Uterus (tissue), 2 donors: ENCODE results near the gene FOLR1.

Source experiments
- POLR2A ChIP-seq, 2 donors: fragments of 450-650 bp; IDR thresholded peaks; one replicate each; pipeline ENCODE4 v1.6.1; 2016; ENCODE audit warnings: antibody characterized with exemption in 2 of 2, mild to moderate bottlenecking in 1 of 2, moderate library complexity in 1 of 2
- TF ChIP-seq, protein P1 (sequence below), 4 experiments: fragments of 200-600 bp in 2 of 4; fragments of 450-650 bp in 2 of 4; sonication (generic) in 2 of 4; IDR thresholded peaks; one replicate each; pipeline ENCODE4 v1.5.1; 2016 to 2019; ENCODE audit warnings: antibody characterized with exemption in 4 of 4, mild to moderate bottlenecking in 2 of 4, moderate library complexity in 1 of 4

DNA sequence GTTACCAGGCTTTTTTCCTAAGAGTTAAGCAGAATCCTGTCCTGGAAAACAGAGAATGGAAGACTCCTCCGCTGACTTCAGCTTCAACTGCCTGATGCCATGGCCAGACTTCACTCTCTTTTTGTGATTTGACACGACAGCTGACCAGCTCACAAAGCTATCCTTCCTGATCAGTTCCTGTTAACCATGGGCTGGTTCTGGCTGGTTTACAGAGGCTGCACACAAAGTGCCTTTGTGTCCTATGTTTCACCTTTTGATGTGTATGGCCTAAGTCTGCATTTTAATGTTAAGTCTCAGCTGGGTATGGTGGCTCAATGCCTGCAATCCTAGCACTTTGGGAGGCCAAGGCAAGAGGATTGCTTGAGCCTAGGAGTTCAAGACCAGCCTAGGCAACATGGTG, 45.3 kb upstream of the FOLR1 start:
- TF ChIP-seq POLR2A (IDR thresholded peaks at IDR 0.05) = no peak
- TF ChIP-seq, protein P1, sequence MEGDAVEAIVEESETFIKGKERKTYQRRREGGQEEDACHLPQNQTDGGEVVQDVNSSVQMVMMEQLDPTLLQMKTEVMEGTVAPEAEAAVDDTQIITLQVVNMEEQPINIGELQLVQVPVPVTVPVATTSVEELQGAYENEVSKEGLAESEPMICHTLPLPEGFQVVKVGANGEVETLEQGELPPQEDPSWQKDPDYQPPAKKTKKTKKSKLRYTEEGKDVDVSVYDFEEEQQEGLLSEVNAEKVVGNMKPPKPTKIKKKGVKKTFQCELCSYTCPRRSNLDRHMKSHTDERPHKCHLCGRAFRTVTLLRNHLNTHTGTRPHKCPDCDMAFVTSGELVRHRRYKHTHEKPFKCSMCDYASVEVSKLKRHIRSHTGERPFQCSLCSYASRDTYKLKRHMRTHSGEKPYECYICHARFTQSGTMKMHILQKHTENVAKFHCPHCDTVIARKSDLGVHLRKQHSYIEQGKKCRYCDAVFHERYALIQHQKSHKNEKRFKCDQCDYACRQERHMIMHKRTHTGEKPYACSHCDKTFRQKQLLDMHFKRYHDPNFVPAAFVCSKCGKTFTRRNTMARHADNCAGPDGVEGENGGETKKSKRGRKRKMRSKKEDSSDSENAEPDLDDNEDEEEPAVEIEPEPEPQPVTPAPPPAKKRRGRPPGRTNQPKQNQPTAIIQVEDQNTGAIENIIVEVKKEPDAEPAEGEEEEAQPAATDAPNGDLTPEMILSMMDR (IDR thresholded peaks at IDR 0.05) = no peak
